Mucosa of descending colon (tissue), 3 donors: ENCODE results near the gene CLDN10. TPM values are rescaled to one million over a fixed set of nuclear protein-coding genes. Genes with fewer than 3 reads are reported as not detected.

Experiments
- ATAC-seq: fragments of 200-7000 bp; cut with Tn5 transposase; one replicate; pipeline ENCODE4 v1.9.1; 2020; ENCODE audit warnings: mild to moderate bottlenecking, moderate library complexity
- DNase-seq, 3 donors: peaks; one replicate each; pipeline ENCODE4 v3.0.0-alpha.2; 2020
- H3K36me3 ChIP-seq: fragments of 200-600 bp; one replicate; pipeline ENCODE4 v1.8.0; 2021; ENCODE audit warnings: low read depth, mild to moderate bottlenecking
- H3K4me1 ChIP-seq: fragments of 200-600 bp; one replicate; pipeline ENCODE4 v1.8.0; 2021; ENCODE audit warnings: low read depth, mild to moderate bottlenecking
- H3K4me3 ChIP-seq: fragments of 200-600 bp; one replicate; pipeline ENCODE4 v1.8.0; 2021; ENCODE audit warnings: mild to moderate bottlenecking
- H3K9me3 ChIP-seq: fragments of 200-600 bp; one replicate; pipeline ENCODE4 v1.8.0; 2021; ENCODE audit warnings: mild to moderate bottlenecking
- CTCF ChIP-seq: fragments of 200-600 bp; IDR thresholded peaks from one replicate; pipeline ENCODE4 v1.8.0; 2022; ENCODE audit warnings: antibody characterized with exemption, mild to moderate bottlenecking
- intact Hi-C, 2 donors: fragments of 100-400 bp; cut with DNase I in 1 of 2; cut with micrococcal nuclease in 1 of 2; formaldehyde crosslinking; loops; one replicate each; pipeline versions ENCODE4 v1.11.0 to v1.11.1; 2022; cut with DNase I, micrococcal nuclease
- total RNA-seq, 3 donors: library from RNA; stranded (reverse); fragmentation: NEBNext Ultra II Directional in 2 of 3; extraction: Animal tissue kit (Norgen Biotek cat#: 25700) in 2 of 3; gene quantifications; one replicate each; pipeline versions ENCODE4 v1.2.1 to v1.2.4, GENCODE V29; 2021 to 2023
- donor health status: DM: no; HTN: no; CAD: no; lungs with moderate emphysema.
- donor health status: DM: no; HTN: no; CAD: no.
- donor health status: DM: no; HTN: yes; CAD: no.

The CLDN10 gene
- total RNA-seq, 3 donors from 2014 or later, result 0.43 TPM; not detected in 2

DNA sequence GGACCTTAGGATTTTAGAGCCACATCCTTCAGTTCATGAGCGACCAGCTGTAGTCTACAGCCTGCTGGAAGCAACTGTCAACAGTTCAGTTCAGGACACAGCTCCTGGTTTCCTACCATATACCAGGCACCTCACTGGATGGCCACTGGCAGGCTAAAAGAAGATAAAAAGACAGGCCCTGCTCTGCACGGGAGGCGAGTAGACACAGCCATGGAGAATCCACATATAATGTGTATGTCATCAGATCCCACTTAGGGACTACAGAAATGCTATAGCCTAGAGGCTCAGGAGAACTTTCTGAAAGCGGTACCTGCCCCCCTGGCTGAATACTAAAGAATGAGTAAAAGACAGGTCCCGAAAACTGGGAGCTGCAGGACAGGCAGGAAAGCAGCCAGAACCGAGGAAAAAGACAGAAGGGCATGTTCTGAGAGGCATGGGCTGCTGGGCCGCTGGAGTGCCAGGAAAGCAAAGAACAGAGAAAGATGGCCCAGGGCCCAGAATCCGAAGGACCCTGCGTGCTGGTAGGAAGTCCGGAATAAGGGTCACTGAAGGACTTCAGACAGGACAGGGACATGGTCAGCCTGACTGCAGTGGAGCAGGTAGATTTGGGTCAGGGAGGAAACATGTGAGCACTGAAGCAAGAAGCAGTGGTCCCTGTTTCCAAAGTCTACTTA, 68.4 kb downstream of the CLDN10 start:
- H3K36me3 ChIP-seq, result no peaks in the 10 kb centered on the region
- no peak for TF ChIP-seq CTCF
- ATAC-seq (no peak), DNase-seq (no peak)
- H3K4me1 ChIP-seq, result peaks cover 7% of the 10 kb centered on the region
- H3K4me3 ChIP-seq, result no peak overlapping the region
- intact Hi-C loops, result loop anchor here (10.0 kb wide), 1 partner anchor 214 kb away; no protein-coding TSS in a partner anchor
- H3K9me3 ChIP-seq, result no peaks in the 10 kb centered on the region

DNA sequence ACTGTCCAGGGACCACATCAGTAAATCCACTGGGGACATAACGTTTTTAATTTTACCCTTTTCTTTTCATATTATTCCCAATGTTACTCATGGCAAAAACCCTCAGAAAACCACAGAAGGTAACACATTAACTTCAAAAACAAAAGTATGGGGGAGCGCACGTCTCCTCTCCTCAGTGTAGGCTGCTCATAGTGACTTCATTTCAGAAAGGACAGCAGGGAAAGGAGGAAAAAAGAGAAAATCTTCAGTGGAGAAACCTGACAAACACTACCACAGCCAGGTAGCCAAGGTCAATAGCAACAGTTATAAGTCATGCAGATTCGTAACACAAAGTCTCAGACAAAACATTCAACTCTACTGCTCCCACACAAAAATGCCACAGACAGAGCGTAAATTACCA, 70.6 kb downstream of the CLDN10 start:
- ATAC-seq, result no peak
- Histone ChIP-seq H3K36me3 (no peaks in the 10 kb centered on the region), H3K4me1 (peaks cover 7% of the 10 kb centered on the region), H3K4me3 (no peak overlapping the region), H3K9me3 (no peaks in the 10 kb centered on the region)
- intact Hi-C loops, result loop anchor here (10.0 kb wide), 1 partner anchor 212 kb away; no protein-coding TSS in a partner anchor
- TF ChIP-seq CTCF, result no peak
- no peak for DNase-seq

DNA sequence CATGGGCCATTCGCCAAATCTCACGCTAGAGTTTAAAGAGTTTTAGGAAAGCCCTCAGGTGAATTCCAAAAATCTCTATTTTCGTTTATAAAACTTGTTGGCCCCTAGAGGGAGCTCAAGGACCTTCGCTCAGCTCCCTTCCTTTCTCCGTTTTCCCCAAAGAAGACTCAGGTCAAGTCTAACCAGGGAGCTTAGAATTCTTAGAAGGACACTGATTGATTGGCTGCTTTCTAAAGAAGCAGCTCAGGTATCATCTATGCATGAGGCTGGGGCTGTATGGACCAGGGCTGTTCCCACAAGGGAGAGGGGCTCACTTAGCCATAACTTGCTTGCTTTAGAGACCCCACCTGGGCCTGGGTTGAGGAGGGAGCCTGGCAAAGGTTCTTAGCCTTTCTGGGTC, 71.5 kb downstream of the CLDN10 start:
- no peaks in the 10 kb centered on the region for H3K9me3 ChIP-seq
- intact Hi-C loops, result loop anchor here (10.0 kb wide), 1 partner anchor 211 kb away; no protein-coding TSS in a partner anchor
- TF ChIP-seq CTCF, result peak; percentile 29
- DNase-seq (peak in 1 of 3 donors; percentile 32), ATAC-seq (peak; percentile 73)
- peaks cover 7% of the 10 kb centered on the region for H3K4me1 ChIP-seq
- H3K4me3 ChIP-seq, result no peak overlapping the region
- H3K36me3 ChIP-seq, result no peaks in the 10 kb centered on the region

GRCh38 chr13:95626768-95627167, 74.2 kb downstream of the CLDN10 start:
- Histone ChIP-seq H3K4me1 (no peaks in the 10 kb centered on the region), H3K9me3 (no peaks in the 10 kb centered on the region), H3K4me3 (no peak overlapping the region), H3K36me3 (no peaks in the 10 kb centered on the region)
- TF ChIP-seq CTCF, result no peak
- intact Hi-C loops, result loop anchor here (10.0 kb wide), 1 partner anchor 208 kb away; no protein-coding TSS in a partner anchor
- no peak for DNase-seq
- ATAC-seq, result no peak

DNA sequence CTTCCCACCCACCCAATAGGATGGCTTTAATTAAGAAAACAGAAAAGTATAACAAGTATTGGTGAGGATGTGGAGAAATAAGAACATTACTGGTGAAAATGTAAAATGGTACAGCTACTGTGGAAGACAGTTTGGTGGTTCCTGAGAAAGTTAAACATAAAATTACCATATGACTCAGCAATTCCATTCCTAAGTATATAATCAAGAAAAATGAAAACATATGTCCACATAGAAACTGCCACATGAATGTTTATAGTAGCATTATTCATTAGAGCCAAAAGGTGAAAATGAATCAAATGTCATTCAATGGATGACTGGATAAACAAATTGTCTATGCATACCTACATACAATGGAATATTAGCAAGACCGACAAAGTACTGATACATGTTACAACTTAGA, 75.1 kb downstream of the CLDN10 start:
- TF ChIP-seq CTCF, result no peak
- no peaks in the 10 kb centered on the region for H3K36me3 ChIP-seq
- intact Hi-C loops, result loop anchor here (10.0 kb wide), 1 partner anchor 207 kb away; no protein-coding TSS in a partner anchor
- H3K4me1 ChIP-seq, result no peaks in the 10 kb centered on the region
- ATAC-seq, result no peak
- H3K9me3 ChIP-seq, result no peaks in the 10 kb centered on the region
- no peak overlapping the region for H3K4me3 ChIP-seq
- DNase-seq, result no peak
